ENCODE measurements around the gene ADISSP.
A peak's percentile ranks its signal among the peaks of the same experiment; 100 is the strongest.

Gene ADISSP

GRCh38 chr20:3711484-3711941 is 56.0 kb downstream of the ADISSP start:
- no peak for DNase-seq

- DNase-seq, result peak; percentile 33 to 65 (median 63)
Observed at GRCh38 chr20:3710703-3711483, 56.7 kb downstream of the ADISSP start.

DNA sequence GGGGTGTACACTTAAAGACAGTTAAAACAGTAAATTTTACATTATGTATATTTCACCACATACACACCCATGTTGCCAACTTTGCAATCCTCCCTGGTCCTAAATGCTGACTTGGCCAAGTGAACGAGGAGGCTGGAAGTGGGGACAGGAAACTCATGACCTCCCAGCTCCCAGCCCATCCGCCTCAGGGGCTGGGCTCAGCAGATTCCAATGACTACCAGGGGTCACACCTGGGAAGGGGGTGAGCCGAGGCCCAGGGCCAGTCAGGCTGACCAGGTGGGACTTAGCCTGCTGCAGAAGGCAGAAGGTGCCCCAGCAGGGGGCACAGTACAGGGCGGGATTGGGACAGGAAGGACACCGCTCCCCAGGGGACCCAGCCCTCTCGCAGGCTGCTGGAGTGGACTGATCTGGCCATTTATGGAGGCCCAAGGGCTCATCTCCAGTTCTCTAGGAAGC is 57.5 kb downstream of the ADISSP start:
- DNase-seq, result no peak

GRCh38 chr20:3707508-3707899 is 60.0 kb downstream of the ADISSP start:
- no peak for DNase-seq

- no peak for DNase-seq
Observed at GRCh38 chr20:3706774-3707507, 60.6 kb downstream of the ADISSP start.

GRCh38 chr20:3705970-3706739 is 61.4 kb downstream of the ADISSP start:
- no peak for DNase-seq

- DNase-seq, result no peak
Observed at GRCh38 chr20:3705491-3705969, 62.0 kb downstream of the ADISSP start.

DNA sequence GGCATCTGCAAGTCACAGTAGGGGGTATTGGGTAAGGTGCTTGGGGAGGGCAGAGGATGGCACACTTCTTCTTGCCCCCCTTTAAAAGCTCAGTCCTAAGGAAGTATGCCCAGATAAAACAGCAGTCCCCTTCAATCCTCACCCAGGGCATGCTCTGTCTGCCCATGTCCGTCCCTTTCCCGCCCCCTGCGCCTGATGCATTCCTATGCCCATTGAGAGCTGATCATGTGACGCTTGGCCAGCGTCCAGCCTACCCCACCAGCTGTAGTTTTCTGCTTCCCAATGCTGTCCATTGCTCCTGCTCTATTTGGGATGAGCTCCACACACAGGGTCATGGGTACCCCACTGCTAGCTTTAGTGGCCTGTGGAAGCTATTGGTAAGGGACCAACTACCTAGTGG is 63.5 kb downstream of the ADISSP start:
- no peak for DNase-seq
